Smooth muscle cell (in vitro differentiated cells): ENCODE data around the gene ARFIP2. TPM values are rescaled to one million over a fixed set of nuclear protein-coding genes. Genes with fewer than 3 reads are reported as not detected.

Source experiments
- DNase-seq: peaks from one replicate; lab custom pipeline; 2025; ENCODE audit not compliant: unreplicated experiment; lab: John Stamatoyannopoulos, UW
- H2AFZ ChIP-seq: fragments of 200-600 bp; sonication (generic); 2 replicates; pipeline ENCODE4 v1.6.0; 2016; ENCODE audit warnings: antibody characterized with exemption, low read depth, mild to moderate bottlenecking
- H3F3A ChIP-seq: fragments of 200-600 bp; sonication (generic); 2 replicates; pipeline ENCODE4 v1.6.0; 2017; ENCODE audit warnings: antibody characterized with exemption, low read depth
- H3K27ac ChIP-seq: fragments of 200-600 bp; sonication (generic); 2 replicates; pipeline ENCODE4 v1.5.1; 2016; ENCODE audit warnings: low read depth, mild to moderate bottlenecking
- H3K27me3 ChIP-seq: fragments of 200-600 bp; sonication (generic); 2 replicates; pipeline ENCODE4 v1.6.1; 2016; ENCODE audit warnings: low read depth, mild to moderate bottlenecking
- H3K36me3 ChIP-seq: fragments of 200-600 bp; sonication (generic); 2 replicates; pipeline ENCODE4 v1.5.1; 2016; ENCODE audit warnings: low read depth
- H3K4me1 ChIP-seq: fragments of 200-600 bp; sonication (generic); 2 replicates; pipeline ENCODE4 v1.5.1; 2016; ENCODE audit warnings: low read depth
- H3K4me2 ChIP-seq: fragments of 200-600 bp; sonication (generic); 2 replicates; pipeline ENCODE4 v1.6.0; 2016; ENCODE audit warnings: mild to moderate bottlenecking
- H3K4me3 ChIP-seq: fragments of 200-600 bp; sonication (generic); 2 replicates; pipeline ENCODE4 v1.5.1; 2016; ENCODE audit warnings: mild to moderate bottlenecking
- H3K79me2 ChIP-seq: fragments of 200-600 bp; sonication (generic); 2 replicates; pipeline ENCODE4 v1.6.0; 2016; ENCODE audit warnings: low read depth, mild to moderate bottlenecking
- H3K9ac ChIP-seq: fragments of 200-600 bp; sonication (generic); 2 replicates; pipeline ENCODE4 v1.6.0; 2016; ENCODE audit warnings: low read depth
- H3K9me3 ChIP-seq: fragments of 200-600 bp; sonication (generic); replicated peaks from 2 replicates; pipeline ENCODE4 v1.5.1; 2016; ENCODE audit warnings: low read depth
- H4K20me1 ChIP-seq: fragments of 200-600 bp; sonication (generic); 2 replicates; pipeline ENCODE4 v1.6.0; 2016; ENCODE audit warnings: low read depth
- WGBS: methylation state at CpG from one replicate; pipeline ENCODE4 v1.1.7; 2016; ENCODE audit warnings: low lambda C conversion rate; 5-methylcytosine and 5-hydroxymethylcytosine counted together
- polyA plus RNA-seq: library from polyadenylated mRNA; unstranded; fragments of >200 nt; fragmentation: Nextera tagmentation; extraction: Ambion mirVana; gene quantifications from 2 replicates; pipeline ENCODE4 v1.2.1, GENCODE V29; 2016
- total RNA-seq: library from RNA; depleted of rRNA; stranded (reverse); fragments of >200 nt; gene quantifications from 2 replicates; pipeline ENCODE4 v1.2.3, GENCODE V29; 2014
- TF ChIP-seq, protein P1 (sequence below): fragments of 200-600 bp; sonication (generic); IDR thresholded peaks from 2 replicates; pipeline ENCODE4 v1.5.1; 2017; ENCODE audit warnings: borderline replicate concordance, mild to moderate bottlenecking, antibody characterized with exemption; ENCODE audit not compliant: insufficient read depth, poor library complexity, severe bottlenecking

The ARFIP2 gene
- total and polyA plus RNA-seq, 2 experiments from 2014 or later = 61.6 to 88.6 TPM

DNA sequence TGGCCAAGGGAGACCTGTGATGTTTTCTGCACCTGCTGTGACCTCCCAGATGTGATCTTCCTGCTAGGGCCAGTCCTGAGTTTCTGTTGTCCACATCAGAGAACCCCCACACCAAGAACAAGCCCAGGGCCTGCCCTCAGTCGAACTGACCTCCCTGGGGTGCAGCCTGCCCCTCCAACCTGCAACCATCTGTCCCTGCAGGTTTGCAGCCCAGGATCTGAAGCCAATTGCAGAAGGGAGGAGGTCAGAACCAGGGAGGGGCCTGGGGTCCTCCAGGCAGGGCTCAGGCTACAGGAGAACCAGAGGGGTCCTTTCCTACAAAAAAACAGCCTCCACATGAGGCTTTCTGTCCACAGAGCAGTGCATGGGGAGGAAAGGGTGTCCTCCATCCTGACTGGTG lies 8.2 kb downstream of the ARFIP2 start:
- no peaks in the 10 kb centered on the region for H3K27me3 ChIP-seq
- no peak for DNase-seq
- peaks cover 12% of the 10 kb centered on the region for H3K4me1 ChIP-seq
- H3F3A ChIP-seq = peaks cover 16% of the 10 kb centered on the region
- no peaks in the 10 kb centered on the region for H4K20me1 ChIP-seq
- TF ChIP-seq, protein P1, sequence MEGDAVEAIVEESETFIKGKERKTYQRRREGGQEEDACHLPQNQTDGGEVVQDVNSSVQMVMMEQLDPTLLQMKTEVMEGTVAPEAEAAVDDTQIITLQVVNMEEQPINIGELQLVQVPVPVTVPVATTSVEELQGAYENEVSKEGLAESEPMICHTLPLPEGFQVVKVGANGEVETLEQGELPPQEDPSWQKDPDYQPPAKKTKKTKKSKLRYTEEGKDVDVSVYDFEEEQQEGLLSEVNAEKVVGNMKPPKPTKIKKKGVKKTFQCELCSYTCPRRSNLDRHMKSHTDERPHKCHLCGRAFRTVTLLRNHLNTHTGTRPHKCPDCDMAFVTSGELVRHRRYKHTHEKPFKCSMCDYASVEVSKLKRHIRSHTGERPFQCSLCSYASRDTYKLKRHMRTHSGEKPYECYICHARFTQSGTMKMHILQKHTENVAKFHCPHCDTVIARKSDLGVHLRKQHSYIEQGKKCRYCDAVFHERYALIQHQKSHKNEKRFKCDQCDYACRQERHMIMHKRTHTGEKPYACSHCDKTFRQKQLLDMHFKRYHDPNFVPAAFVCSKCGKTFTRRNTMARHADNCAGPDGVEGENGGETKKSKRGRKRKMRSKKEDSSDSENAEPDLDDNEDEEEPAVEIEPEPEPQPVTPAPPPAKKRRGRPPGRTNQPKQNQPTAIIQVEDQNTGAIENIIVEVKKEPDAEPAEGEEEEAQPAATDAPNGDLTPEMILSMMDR = no peak
- no peak overlapping the region for H3K9ac ChIP-seq
- WGBS = 42% methylated on average over 1 of the region's 1 CpG
- H2AFZ ChIP-seq = no peak overlapping the region
- H3K27ac ChIP-seq = no peak overlapping the region
- peaks cover 31% of the 10 kb centered on the region for H3K79me2 ChIP-seq
- peak overlapping the region; percentile 94 for H3K4me3 ChIP-seq
- H3K36me3 ChIP-seq = no peaks in the 10 kb centered on the region
- peak overlapping the region; percentile 94 for H3K4me2 ChIP-seq
- H3K9me3 ChIP-seq = no peaks in the 10 kb centered on the region

DNA sequence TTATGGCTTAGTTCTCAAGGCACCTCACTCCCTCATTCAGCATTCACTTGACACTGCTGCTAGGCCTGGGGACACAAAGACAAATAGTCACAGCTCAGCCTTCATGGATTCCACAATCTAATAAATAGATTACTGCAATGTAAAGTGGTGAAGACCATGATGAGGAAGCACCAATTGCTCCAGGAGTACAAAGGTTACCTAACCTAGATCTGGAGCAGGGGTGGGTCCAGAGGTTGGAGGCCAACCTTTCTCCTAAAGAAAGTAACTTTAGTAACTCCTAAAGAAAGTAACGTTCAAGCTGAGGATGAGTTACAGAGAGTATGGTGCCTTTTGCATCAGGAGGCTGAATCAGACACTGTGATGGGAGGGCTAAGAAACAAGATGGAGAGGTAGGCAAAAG lies 11.5 kb downstream of the ARFIP2 start:
- no peaks in the 10 kb centered on the region for H3K9me3 ChIP-seq
- no peaks in the 10 kb centered on the region for H3K36me3 ChIP-seq
- H3K4me2 ChIP-seq = no peak overlapping the region
- H2AFZ ChIP-seq = no peak overlapping the region
- H3F3A ChIP-seq = peaks cover 5% of the 10 kb centered on the region
- 97% methylated on average over 1 of the region's 1 CpG for WGBS
- peaks cover 12% of the 10 kb centered on the region for H3K4me1 ChIP-seq
- no peaks in the 10 kb centered on the region for H3K27me3 ChIP-seq
- H3K9ac ChIP-seq = no peak overlapping the region
- H3K4me3 ChIP-seq = no peak overlapping the region
- H4K20me1 ChIP-seq = no peaks in the 10 kb centered on the region
- H3K27ac ChIP-seq = peak overlapping the region; percentile 5
- TF ChIP-seq, protein P1 = no peak
- H3K79me2 ChIP-seq = peaks cover 36% of the 10 kb centered on the region
- DNase-seq = no peak

DNA sequence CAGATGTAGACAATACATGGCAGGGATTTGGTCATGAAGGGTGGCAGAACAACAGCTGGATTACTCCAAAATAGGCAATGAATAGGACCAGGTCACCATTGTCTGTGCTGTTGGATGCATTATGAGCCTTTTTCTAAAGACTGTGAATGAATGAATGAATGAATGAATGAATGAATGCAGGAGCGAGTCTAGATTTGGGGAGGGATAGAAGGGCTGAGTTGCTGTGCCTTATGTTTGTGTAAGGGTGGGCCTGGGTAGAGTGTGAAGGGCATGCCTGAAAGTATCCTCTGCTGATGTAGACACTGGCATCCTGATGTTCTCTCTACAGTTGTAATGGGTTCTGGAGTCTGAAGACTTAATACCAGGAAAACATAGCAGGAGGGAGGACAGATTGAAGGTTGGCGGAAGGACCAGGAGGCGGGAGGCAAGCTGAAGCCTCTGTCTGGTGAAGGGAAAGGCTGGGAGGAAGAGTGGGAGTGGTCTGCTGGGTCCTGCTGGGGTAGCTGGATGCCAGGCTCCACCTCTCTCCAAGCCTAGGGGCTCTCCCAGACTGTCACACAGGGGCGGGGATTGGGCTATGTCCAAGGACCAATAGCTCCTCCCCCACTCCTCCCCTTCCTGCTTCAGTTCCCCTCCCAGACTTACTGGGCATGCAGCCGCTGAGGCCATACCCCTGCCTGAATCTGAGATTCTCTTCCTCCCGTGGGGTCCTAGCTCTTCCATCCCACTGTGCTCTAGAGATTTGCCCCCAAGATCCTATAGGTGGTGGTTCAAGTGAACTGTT lies 12.2 kb downstream of the ARFIP2 start:
- Histone ChIP-seq H3K27ac (peak overlapping the region; percentile 5), H3K27me3 (no peaks in the 10 kb centered on the region), H3K36me3 (no peaks in the 10 kb centered on the region), H2AFZ (no peak overlapping the region), H3K4me1 (peaks cover 8% of the 10 kb centered on the region), H3K9ac (no peak overlapping the region), H3K4me3 (no peak overlapping the region), H3K9me3 (no peaks in the 10 kb centered on the region), H3K4me2 (no peak overlapping the region), H3F3A (no peaks in the 10 kb centered on the region), H3K79me2 (peaks cover 36% of the 10 kb centered on the region), H4K20me1 (no peaks in the 10 kb centered on the region)
- TF ChIP-seq, protein P1 = no peak
- DNase-seq = peak; percentile 67
- WGBS = 22% methylated on average over 6 of the region's 6 CpGs

DNA sequence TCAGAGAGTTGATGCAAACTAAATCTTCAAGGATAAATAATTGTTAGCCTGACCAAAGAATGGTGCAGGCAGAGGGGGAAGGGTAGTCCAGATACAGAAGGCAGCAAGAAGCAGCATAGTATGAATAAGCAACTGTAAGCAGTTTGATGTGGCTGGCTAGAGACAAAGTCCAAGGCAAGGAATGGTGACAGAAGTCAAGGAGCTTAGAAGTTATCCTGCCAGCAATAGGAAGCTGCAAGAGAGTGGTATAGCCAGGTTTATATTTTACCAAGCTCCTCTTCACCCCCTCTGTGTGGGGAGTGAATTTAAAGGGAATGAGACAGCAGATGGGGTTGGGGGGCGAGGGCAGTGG lies 22.1 kb downstream of the ARFIP2 start:
- Histone ChIP-seq H3K27me3 (no peaks in the 10 kb centered on the region), H3F3A (no peaks in the 10 kb centered on the region), H3K27ac (no peak overlapping the region), H3K9ac (no peak overlapping the region), H3K4me2 (no peak overlapping the region), H3K79me2 (no peaks in the 10 kb centered on the region), H3K36me3 (no peaks in the 10 kb centered on the region), H2AFZ (no peak overlapping the region), H3K4me3 (no peak overlapping the region), H4K20me1 (no peaks in the 10 kb centered on the region), H3K4me1 (no peaks in the 10 kb centered on the region), H3K9me3 (no peaks in the 10 kb centered on the region)
- TF ChIP-seq, protein P1 = no peak
- 100% methylated on average over 1 of the region's 1 CpG for WGBS
- no peak for DNase-seq
